DMS53 (cell line): Measurements from ENCODE around the gene SPOPL.
A peak's percentile ranks its signal among the peaks of the same experiment; 100 is the strongest.
"Not testable (repeated sequence)": the region's sequence is repeated elsewhere in the genome, so short reads cannot be mapped to it uniquely, and the experiment has no call there.

Experiments
- DNase-seq: peaks from one replicate; lab custom pipeline; 2025; lab: John Stamatoyannopoulos, UW

The SPOPL gene

GRCh38 chr2:138494265-138494966, 7.2 kb upstream of the SPOPL start:
- DNase-seq, result no peak

DNA sequence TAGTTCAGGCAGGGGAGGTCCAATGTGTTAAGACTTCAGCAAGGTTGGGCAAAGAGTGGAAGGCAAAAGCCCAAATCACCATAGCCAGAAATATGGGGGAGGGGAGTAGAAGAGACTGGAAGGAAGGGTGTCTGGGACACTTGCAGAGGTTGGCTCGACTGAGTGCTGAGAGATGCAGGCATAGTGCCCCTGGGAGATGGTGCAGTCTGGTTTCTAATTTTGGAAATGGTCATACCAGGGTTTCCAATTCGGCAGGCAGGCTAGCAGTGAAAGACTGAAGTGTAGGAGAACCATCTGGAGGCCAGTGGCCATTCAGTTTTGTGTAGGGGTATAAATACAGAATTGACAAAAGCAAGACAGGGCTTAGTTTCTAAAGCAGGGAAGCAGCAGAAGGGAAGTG, 6.2 kb upstream of the SPOPL start:
- no peak for DNase-seq

GRCh38 chr2:138496096-138496651, 5.4 kb upstream of the SPOPL start:
- DNase-seq, result no peak

DNA sequence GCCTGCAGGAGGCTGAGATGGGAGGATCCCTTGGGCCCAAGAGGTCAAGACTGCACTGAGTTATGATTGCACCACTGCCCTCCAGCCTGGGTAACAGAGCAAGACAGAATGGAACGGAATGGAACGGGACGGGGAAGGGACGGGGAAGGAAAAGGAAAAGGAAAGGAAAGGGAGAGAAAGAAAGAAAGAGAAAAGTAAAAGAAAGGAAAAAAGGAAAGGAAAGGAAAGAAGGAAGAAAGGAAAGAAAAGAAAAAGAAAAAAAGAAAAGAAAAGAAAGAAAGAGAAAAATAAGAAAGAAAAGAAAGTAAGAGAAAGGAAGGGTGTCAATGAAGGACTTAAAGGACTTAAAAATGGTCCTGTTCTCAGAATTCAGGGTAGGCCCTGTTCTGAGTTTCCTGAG, 4.3 kb upstream of the SPOPL start:
- no peak for DNase-seq

DNA sequence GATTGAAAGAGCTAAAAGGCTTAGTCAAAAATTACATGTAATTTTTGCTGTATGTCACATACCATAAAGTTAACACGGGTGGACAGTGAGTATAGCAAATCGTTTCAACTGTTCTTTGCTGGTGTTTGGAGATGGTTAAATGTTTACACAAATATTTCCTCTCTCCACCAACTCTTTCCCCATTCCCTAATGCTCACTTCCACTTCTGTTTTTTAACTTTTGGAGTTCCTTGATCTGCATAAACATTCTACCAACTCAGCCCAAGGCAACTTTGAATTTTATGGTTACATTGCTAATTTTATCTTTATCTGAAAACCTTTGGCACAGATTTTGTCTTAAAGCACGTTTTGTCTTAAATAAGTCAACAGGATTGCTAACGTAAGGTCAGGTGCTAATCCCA, 1.9 kb upstream of the SPOPL start:
- DNase-seq, result no peak

DNA sequence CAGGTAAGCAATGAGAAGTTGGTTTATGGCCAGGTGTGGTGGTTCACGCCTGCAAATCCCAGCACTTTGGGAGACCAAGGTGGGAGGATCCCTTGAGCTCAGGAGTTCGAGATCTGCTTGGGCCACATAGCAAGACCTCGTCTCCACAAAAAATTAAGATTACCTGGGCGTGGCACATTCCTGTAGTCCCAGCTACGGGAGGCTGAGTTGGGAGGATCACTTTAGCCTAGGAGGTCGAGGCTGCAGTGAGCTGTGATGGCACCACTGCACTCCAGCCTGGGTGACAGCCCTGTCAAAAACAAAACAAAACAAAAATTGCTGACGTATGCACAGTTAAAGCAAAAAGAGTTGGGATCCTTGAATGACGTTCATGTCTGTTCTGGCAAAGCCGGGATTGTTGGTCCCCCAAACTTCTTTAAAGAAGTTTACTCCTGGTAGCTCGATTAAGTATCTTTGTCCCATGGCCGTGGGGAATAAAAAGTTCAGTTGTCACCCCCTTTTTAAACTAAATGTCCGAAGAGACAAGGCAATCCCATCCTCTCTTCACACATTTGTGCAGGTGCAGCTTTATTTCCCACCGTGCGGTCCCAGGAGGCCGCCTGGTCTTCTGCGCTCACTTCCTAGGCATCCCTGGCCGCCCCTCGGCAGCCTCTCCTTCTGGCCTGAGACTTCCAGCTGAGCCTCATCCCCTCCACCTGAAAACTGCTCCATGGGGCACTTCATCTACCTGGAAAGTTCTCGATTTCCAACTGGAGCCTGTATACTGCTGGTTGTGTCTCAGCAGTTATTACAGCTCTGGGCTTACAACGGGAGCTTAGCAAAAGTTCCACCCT, 762 bp upstream of the SPOPL start:
- peak; percentile 46 for DNase-seq

DNA sequence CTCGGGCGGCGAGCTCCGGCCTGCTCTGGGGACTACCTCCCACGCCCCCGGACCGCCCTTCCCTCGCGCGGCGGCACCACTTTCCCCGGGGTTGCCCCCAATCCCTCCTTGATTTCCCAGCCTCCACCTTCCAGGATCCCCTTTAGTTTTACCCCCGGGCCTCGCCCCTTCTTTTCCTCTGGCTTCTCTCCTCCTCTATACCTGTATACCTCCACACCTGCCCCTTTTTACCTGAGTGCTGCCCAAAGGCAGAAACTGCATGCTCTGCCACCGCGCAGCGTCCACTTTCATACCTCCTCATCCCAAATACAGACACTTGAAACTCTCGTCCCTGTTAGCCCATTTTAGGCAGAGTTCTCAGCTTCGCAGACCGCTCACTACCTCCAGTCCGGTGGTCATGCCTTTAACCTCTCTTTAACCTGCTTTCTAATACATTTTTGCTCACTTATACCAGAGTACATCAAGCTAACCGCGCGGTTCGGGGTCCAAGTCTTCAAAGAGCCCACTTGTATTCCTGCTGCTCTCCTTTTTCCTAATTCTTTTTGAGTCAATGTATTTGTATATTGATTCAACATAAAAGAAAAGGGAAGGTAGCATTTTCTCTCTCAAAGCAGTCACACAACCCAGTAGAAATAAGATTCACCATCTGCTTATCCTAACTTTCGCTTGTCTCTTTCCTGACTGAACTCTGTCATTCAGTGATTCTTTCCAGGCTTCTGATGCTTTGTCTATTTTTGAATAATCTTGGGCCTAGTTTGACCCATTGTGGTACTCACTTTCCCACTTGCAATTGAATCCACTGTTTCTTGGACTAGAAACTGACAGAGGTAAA, 901 bp downstream of the SPOPL start:
- DNase-seq, result peak; percentile 38

DNA sequence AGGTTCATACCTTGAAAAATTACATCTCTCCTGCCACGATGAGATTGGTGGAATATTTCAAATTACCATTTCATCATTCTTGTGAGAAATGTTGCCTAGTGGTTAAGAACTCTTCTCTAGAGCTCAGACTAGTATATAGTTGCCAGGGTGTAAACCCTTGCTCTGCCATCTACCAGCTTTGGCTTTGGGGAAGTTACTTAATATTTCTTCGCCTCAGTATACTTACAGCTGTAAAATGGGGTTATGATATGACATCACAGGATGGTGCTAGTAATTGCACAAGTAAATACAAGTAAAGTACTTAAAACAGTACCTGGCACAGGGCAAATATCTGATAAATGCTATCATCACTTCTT, 1.5 kb downstream of the SPOPL start:
- DNase-seq, result no peak

GRCh38 chr2:138503652-138504051, 2.1 kb downstream of the SPOPL start:
- peak; percentile 1 for DNase-seq

DNA sequence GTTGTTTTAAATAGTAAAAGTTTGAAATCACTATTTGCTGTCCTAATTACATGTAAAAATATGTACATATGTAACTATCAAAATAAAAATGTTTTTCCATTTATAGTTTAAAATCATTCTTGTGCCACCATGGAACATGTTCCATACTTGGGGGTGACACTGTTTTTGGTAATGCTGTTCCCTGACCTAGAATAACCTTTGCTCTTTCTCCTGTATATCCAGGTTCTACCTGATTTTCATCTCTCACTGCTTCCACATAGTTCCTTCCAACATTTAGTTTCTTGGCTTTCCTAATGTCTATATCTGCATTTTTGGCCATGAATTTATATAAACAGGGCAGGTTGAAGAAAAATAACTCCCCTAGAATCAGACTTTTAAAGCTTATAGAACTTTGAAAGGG, 2.5 kb downstream of the SPOPL start:
- DNase-seq, result no peak

- peak; percentile 1 for DNase-seq
These were observed 3.1 kb downstream of the SPOPL start for GRCh38 chr2:138504546-138505235.

GRCh38 chr2:138507267-138507666, 5.7 kb downstream of the SPOPL start:
- DNase-seq, result peak; percentile 77

GRCh38 chr2:138510319-138510718, 8.7 kb downstream of the SPOPL start:
- no peak for DNase-seq

DNA sequence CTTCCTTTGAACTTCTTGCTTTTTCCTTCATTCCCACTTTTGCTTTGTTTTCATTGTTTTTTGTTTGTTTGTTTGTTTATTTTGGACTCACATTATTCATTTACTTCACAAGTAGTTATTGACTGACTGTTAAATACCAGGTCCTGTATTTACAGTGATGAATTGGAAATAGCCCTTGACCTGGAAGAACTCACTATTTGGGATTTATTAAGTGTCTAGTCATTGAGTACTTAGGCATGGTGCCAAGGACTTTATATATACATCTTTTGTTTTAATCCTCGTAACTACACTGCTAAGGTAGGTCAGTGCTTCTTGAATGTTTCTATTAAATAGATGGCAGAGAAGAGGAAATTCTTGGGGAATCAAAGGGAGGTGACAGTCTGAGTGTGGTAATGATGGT, 11.1 kb downstream of the SPOPL start:
- DNase-seq, result peak; percentile 6

DNA sequence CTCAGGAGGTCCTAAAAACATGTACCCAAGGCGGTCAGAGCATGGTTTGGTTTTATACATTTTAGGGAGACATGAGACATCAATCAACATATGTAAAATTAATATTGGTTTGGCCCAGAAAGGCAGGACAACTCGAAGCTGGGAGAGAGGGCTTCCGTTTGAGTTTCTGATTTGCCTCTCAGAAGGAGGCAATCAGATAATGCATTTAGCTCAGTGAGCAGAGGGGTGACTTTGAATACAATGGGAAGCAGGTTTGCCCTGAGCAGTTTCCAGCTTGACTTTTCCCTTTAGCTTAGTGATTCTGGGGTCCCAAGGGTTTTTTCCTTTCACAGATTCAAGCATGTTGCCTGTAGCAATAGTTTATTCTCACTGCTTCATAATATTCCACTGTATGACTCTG, 12.6 kb downstream of the SPOPL start:
- DNase-seq, result no peak

GRCh38 chr2:138515092-138515491, 13.5 kb downstream of the SPOPL start:
- DNase-seq, result no peak

- DNase-seq, result no peak
These were observed 14.6 kb downstream of the SPOPL start for GRCh38 chr2:138516030-138516704.

DNA sequence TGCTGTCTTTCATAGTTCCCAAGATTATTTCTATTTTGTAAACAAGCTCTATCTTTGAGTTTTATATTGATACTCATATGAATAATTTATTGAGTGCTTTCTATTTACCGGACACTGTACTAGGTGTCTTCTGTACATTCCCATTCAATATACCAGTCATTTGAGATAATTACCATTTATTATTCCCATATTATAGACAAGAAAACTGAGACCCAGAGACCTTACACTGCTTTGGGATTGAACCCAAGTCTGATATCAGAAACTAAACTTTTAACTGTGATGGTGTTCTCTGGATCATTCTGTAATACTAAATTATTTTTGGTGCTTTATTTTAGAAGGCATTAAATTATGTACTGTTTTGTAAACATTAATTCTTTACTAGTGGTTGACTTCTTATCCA, 17.3 kb downstream of the SPOPL start:
- no peak for DNase-seq

DNA sequence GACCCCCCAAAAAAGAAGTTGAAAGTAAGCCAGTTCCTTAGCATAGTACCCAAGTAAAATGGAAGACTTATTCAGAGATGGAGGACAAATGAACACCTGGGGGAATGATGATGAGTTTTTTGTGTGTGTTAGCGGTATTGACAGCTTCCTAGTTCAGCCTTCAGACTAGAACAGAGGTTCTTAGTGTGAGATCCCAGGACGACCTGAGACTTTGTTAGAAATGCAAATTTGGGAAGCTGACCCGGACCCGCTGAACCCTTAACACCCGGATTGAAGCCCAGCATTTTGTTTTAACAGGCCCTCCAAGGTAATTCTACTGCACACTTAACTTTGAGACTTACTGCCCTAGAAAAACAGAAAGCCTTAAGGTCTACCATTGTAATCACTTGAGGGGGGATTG, 20.3 kb downstream of the SPOPL start:
- no peak for DNase-seq

GRCh38 chr2:138522556-138522955, 21.0 kb downstream of the SPOPL start:
- DNase-seq, result no peak

DNA sequence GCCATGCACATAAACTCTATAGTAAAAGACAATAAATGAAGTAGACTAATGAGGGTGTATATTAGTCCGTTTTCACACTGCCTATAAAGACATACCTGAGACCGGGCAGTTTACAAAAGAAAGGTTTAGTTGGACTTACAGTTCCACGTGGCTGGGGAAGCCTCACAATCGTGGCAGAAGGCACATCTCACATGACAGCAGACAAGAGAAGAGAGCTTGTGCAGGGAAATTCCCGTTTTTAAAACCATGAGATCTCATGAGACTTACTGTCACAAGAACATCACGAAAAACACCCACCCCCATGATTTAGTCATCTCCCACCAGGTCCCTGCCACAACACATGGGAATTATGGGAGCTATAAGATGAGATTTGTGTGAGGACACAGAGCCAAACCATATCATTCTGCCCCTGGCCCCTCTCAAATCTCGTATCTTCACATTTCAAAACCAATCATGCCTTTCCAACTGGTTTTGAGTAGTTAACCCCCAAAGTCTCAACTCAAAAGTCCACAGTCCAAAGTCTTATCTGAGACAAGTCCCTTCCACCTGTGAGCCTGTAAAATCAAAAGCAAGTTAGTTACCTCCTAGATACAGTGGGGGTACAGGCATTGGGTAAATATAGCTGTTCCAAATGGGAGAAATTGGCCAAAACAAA, 21.6 kb downstream of the SPOPL start:
- DNase-seq, result not testable (repeated sequence)
